Stimulated activated CD4-positive, alpha-beta T cell treated with anti-CD3 and anti-CD28 coated beads, Interleukin-1b, Interleukin-23, amount 100 ng/mL, for 24 hours (primary cell): Measurements from ENCODE around the gene CASZ1.

Experiments used
- DNase-seq, 4 experiments: peaks; one replicate each; pipeline ENCODE4 v3.0.0-alpha.2; 2020; ENCODE audit warnings: low read depth in 4 of 4, low spot score in 1 of 4

Gene CASZ1

GRCh38 chr1:10610901-10611600 is 185.4 kb downstream of the CASZ1 start:
- no peak for DNase-seq

DNA sequence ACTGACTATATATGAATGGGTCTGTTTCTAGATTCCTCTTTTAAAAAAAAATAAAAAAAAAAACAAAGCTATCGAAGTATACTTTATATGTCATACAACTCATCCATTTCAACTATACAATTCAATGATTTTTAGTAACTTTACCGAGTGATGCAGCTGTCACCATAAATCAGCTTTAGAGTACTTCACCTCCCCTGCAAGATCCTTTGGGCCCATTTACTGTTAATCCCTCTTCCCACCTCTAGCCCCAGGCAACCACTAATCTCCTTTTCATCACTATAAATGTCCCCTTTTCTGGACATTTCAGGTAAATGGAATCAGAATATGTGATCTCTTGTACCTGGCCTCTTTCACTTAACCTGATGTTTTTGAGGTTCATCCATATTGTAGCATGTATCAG is 187.8 kb downstream of the CASZ1 start:
- DNase-seq, result no peak

GRCh38 chr1:10607228-10607627 is 189.2 kb downstream of the CASZ1 start:
- no peak for DNase-seq

DNA sequence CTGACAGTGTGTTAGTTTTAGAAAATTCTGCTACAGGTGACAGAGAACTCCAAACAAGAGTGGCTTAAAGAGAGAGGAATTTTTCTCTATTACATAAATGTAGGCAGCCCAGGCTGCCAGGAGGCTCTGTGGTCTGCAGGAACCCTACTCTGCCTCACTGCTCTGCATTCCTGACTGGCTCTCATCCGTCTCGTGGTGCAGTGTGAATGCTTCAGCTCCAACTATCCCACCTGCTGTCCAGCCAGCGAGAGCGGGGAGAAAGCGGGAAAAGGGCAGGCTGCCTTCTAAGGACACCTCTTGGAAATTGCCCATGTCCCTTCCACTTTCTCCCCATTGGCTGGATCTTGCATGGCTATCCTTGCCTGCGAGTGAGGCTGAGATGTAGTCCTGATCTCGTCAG is 190.4 kb downstream of the CASZ1 start:
- no peak for DNase-seq

GRCh38 chr1:10604966-10605365 is 191.5 kb downstream of the CASZ1 start:
- no peak for DNase-seq

DNA sequence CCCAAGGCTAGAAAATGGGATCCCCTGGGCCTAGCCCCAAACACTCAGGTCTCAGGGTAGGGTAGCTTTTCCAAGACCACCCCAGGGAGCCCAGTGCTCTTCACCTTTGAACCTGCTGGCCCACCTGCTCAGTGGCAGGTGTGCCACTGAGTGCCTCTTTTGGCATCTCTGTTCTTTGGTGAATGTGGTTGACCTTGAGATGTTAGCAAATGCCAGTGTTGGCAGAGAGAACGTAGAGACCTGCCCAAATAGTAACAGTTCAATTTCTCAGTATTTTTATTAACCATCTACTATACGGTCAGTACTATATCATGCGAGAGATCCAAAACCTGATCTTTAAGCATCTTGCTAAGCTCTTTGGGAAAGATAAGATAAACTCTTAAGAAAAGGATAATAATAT is 193.5 kb downstream of the CASZ1 start:
- no peak for DNase-seq

GRCh38 chr1:10601342-10602070 is 194.9 kb downstream of the CASZ1 start:
- no peak for DNase-seq

- DNase-seq, result no peak
Observed at GRCh38 chr1:10599194-10599861, 197.1 kb downstream of the CASZ1 start.

GRCh38 chr1:10598389-10598702 is 198.1 kb downstream of the CASZ1 start:
- DNase-seq, result no peak

DNA sequence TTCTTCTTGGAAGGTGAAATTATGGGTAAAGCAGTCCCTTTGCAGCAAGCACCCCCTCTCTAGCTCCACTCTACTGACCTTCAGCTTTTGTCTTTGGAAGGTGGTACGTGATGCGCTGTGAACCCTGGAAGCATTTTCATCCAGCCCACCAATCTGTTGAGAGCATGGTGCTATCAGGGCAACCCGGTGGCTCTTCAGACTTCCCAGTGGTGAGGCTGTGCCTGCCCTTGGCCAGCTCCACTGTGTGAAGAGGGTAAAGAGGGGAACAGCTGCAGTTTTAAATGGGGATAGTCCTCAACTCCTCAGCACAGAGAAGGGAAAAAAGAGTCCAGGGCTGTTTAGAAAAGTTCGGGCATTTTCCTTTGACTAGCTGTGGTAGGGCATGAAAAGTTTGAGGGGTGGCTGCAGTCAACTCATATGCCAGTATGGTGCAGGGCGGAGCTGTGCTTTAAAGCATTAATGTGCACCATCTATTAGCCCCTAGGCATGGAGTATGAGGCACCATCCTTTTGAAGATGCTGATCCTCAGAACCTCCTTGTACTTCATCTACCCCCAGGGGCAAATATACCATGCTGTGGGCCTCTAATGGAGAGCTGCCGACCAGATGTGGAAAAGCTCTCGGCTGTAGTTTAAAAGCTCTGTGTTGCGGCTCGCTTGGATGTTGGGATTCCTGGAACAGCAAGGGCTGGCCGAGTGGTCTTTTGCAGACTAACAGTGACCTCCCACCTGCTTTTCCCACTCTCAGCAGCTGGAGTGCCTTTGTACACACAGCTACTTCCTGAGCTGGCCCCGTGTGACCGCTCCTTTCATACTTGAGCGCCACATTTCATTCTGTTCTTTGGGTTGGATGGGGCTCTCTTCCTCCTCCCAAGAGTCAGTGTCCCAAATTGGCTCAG is 198.7 kb downstream of the CASZ1 start:
- DNase-seq, result no peak

GRCh38 chr1:10596780-10597179 is 199.7 kb downstream of the CASZ1 start:
- DNase-seq, result no peak

GRCh38 chr1:10594595-10595223 is 201.7 kb downstream of the CASZ1 start:
- DNase-seq, result no peak

- no peak for DNase-seq
Observed at GRCh38 chr1:10593750-10594149, 202.7 kb downstream of the CASZ1 start.

DNA sequence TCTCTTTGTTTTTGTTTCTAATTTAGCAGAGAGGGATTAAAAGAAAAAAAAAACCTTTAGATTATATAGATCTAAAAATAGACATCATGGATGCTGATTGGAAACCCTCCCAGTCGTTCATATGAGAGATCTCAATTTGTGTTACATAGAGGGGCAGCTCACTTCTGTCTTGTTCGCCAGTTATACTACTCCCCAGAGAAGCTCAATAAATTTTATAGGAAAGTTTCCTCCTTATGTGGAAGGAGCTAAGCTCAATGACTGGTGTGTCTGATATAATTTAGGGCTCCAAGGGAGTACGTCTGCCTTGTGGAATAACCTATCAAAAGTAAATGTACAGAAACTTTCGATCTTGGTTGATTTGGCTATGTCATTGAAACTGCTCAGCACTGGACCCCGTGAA is 204.1 kb downstream of the CASZ1 start:
- DNase-seq, result no peak

DNA sequence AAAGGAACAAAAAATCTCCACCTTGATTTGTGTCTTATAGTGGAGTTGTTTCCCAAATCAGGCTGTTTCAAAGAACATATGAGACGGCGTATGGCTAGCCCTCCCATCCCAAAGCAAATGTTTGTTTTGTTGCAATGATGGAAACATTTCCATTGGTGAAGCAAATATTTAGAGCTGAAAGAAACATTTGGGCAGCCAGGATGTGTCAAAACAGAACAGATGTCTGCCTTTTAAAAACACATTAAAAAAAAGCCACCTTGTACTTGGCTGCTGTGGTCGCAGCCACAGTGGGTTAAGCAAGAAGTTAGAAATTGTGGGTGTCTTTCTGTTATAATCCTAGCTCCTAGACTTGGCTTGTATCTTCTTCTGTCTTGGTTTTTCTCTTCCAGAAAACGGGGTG is 205.4 kb downstream of the CASZ1 start:
- no peak for DNase-seq

GRCh38 chr1:10589074-10589473 is 207.4 kb downstream of the CASZ1 start:
- no peak for DNase-seq

DNA sequence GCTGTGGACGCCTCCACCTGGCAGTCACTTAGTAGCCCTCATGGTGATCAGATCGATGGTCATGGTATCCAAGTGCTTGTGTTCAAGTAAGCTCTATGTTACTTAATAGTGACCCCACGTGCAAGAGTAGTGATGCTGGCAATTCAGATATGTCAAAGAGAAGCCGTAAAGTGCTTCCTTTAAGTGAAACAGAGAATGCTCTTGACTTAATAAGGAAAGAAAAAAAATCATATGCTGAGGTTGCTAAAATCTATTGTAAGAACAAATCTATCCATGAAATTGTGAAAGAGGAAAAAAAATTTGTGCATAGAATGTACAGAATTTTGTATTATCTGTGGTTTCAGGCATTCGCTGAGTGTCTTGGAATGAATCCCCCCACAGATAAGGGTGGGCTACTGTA is 207.8 kb downstream of the CASZ1 start:
- DNase-seq, result no peak
